Measurements from ENCODE around the gene CHRM4. TPM values are rescaled to one million over a fixed set of nuclear protein-coding genes. Genes with fewer than 3 reads are reported as not detected.

CHRM4 gene
- total RNA-seq, 1 experiment from 2014 or later = 0.31 TPM

DNA sequence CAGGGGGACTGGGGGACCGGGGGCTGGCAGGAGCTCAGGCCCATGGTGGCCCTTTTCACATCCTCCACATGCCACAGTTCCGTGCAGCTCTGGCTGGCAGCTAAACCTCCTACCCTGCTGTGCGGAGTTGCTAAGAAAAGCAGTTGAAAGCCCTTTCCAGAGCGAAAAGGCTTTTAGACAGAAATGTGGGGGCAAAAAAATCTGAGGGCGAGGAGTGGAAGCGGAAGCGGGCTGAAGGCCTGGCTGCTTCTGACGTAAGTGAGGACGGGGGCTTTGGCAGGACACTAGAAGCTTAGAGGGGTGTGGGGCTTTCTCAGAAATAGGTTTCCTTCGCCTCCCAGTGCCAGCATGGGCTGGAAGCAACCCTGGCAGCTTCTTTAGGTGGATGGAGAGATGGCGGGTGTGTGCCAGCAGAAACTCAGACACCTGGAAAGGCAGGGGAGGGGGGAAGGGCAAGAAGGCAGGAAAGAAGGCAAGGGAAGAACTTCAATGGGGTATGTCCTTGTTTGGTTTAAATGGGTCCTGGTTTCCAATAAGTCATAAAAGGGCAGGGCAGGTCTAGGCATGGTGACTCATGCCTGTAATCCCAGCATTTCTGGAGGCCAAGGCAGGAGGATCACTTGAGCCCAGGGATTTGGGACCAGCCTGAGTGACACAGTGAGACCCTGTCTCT is 55.5 kb downstream of the CHRM4 start:
- Histone ChIP-seq H3K27me3 (ENCODE audit: insufficient read depth, low read depth) (no peaks in the 10 kb centered on the region), H3K9me3 (ENCODE audit: insufficient read depth, low read depth) (no peaks in the 10 kb centered on the region), H3F3A (ENCODE audit: insufficient read depth, low read depth) (peaks cover 55% of the 10 kb centered on the region), H3K4me1 (replicated peaks; ENCODE audit: insufficient read depth) (peaks cover 64% of the 10 kb centered on the region), H3K4me2 (peak overlapping the region; percentile 86), H4K20me1 (ENCODE audit: insufficient read depth) (no peaks in the 10 kb centered on the region), H2AFZ (no peak overlapping the region), H3K27ac (peak overlapping the region; percentile 79), H3K4me3 (no peak overlapping the region), H3K9me2 (ENCODE audit: insufficient read depth) (no peaks in the 10 kb centered on the region), H3K79me2 (ENCODE audit: low read depth) (no peaks in the 10 kb centered on the region), H3K36me3 (ENCODE audit: low read depth) (no peaks in the 10 kb centered on the region)
- TF ChIP-seq EZH2 (IDR thresholded peaks at IDR 0.05; ENCODE audit: low read depth) = no peak
- TF ChIP-seq, protein P1, sequence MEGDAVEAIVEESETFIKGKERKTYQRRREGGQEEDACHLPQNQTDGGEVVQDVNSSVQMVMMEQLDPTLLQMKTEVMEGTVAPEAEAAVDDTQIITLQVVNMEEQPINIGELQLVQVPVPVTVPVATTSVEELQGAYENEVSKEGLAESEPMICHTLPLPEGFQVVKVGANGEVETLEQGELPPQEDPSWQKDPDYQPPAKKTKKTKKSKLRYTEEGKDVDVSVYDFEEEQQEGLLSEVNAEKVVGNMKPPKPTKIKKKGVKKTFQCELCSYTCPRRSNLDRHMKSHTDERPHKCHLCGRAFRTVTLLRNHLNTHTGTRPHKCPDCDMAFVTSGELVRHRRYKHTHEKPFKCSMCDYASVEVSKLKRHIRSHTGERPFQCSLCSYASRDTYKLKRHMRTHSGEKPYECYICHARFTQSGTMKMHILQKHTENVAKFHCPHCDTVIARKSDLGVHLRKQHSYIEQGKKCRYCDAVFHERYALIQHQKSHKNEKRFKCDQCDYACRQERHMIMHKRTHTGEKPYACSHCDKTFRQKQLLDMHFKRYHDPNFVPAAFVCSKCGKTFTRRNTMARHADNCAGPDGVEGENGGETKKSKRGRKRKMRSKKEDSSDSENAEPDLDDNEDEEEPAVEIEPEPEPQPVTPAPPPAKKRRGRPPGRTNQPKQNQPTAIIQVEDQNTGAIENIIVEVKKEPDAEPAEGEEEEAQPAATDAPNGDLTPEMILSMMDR (conservative IDR thresholded peaks at IDR 0.05) = no peak
- ChIA-PET POLR2A (ENCODE audit: unreplicated experiment) (interaction anchor here (0.6 kb wide), 1 partner anchor 97 kb away, joined by 3 read pairs; no protein-coding TSS in a partner anchor), CTCF (no interaction called here)
- DNase-seq = peak in 1 of 2 experiments; percentile 55
- intact Hi-C loops (cut with micrococcal nuclease; ENCODE audit: unreplicated experiment) = no loop called here
- BruUV-seq (replicated peaks) = no TSS peak

GRCh38 chr11:46335271-46335670 is 56.3 kb downstream of the CHRM4 start:
- Histone ChIP-seq H3K9me2 (ENCODE audit: insufficient read depth) (no peaks in the 10 kb centered on the region), H4K20me1 (ENCODE audit: insufficient read depth) (no peaks in the 10 kb centered on the region), H3K9me3 (ENCODE audit: insufficient read depth, low read depth) (no peaks in the 10 kb centered on the region), H3K4me3 (no peak overlapping the region), H3F3A (ENCODE audit: insufficient read depth, low read depth) (peaks cover 59% of the 10 kb centered on the region), H3K27ac (no peak overlapping the region), H3K4me1 (replicated peaks; ENCODE audit: insufficient read depth) (peaks cover 59% of the 10 kb centered on the region), H3K36me3 (ENCODE audit: low read depth) (no peaks in the 10 kb centered on the region), H3K27me3 (ENCODE audit: insufficient read depth, low read depth) (no peaks in the 10 kb centered on the region), H3K4me2 (no peak overlapping the region), H2AFZ (no peak overlapping the region), H3K79me2 (ENCODE audit: low read depth) (no peaks in the 10 kb centered on the region)
- ChIA-PET CTCF (no interaction called here), POLR2A (ENCODE audit: unreplicated experiment) (no interaction called here)
- BruUV-seq (replicated peaks) = no TSS peak
- no peak for DNase-seq
- TF ChIP-seq, protein P1 (conservative IDR thresholded peaks at IDR 0.05) = no peak
- TF ChIP-seq EZH2 (IDR thresholded peaks at IDR 0.05; ENCODE audit: low read depth) = no peak
- intact Hi-C loops (cut with micrococcal nuclease; ENCODE audit: unreplicated experiment) = no loop called here

DNA sequence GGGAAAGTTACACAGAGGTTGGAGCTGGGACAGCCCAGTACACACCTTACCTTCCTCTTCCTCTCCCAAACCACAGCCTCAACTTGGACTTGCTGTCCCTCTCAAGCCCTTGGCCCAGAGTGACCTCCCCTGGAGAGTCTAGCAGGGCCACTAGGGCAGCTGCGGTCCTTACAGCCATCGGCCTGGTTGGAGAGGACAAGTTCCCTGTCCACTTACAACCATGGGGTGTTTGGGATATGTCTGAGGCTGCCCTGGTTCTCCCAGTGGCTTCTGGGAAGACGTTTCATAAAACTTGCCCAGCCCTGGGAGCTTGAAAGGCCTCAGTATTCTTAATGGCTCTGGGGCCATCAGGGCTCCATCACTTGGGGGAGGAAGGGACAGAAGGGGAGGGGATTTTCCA is 57.4 kb downstream of the CHRM4 start:
- ChIA-PET CTCF (interaction anchor here (0.7 kb wide), 1 partner anchor 12 kb away, joined by 11 read pairs; no protein-coding TSS in a partner anchor), POLR2A (ENCODE audit: unreplicated experiment) (interaction anchor here (0.6 to 0.7 kb wide), 2 partner anchors 10 kb away, joined by 3 to 29 read pairs; no protein-coding TSS in a partner anchor)
- DNase-seq = no peak
- Histone ChIP-seq H3K4me2 (no peak overlapping the region), H3K79me2 (ENCODE audit: low read depth) (no peaks in the 10 kb centered on the region), H3K9me2 (ENCODE audit: insufficient read depth) (no peaks in the 10 kb centered on the region), H3F3A (ENCODE audit: insufficient read depth, low read depth) (peaks cover 52% of the 10 kb centered on the region), H3K4me1 (replicated peaks; ENCODE audit: insufficient read depth) (peaks cover 48% of the 10 kb centered on the region), H3K36me3 (ENCODE audit: low read depth) (no peaks in the 10 kb centered on the region), H3K4me3 (no peak overlapping the region), H3K27ac (no peak overlapping the region), H3K9me3 (ENCODE audit: insufficient read depth, low read depth) (no peaks in the 10 kb centered on the region), H2AFZ (no peak overlapping the region), H3K27me3 (ENCODE audit: insufficient read depth, low read depth) (no peaks in the 10 kb centered on the region), H4K20me1 (ENCODE audit: insufficient read depth) (no peaks in the 10 kb centered on the region)
- intact Hi-C loops (cut with micrococcal nuclease; ENCODE audit: unreplicated experiment) = no loop called here
- TF ChIP-seq, protein P1 (conservative IDR thresholded peaks at IDR 0.05) = no peak
- no peak for TF ChIP-seq EZH2 (IDR thresholded peaks at IDR 0.05; ENCODE audit: low read depth)
- no TSS peak for BruUV-seq (replicated peaks)

Small RNA genes within 50 kb of the gene (microRNA-seq; reads per million reads assigned to microRNA genes)
- not detected for gene MIR4688 (ENCODE audit: borderline number of aligned reads, borderline replicate concordance)

Other genes starting within 250 kb of the CHRM4 start
- 1.3 and 3.1 TPM in 2 replicates for gene CREB3L1, start 114.1 kb downstream of the CHRM4 start, total RNA-seq (2021)
- gene DGKZ, start 44.3 kb downstream of the CHRM4 start, total RNA-seq (2021) = 49.3 and 67.5 TPM in 2 replicates
- 399 and 464 TPM in 2 replicates for gene MDK, start 10.1 kb downstream of the CHRM4 start, total RNA-seq (2021)
- 41.4 and 41.9 TPM in 2 replicates for gene AMBRA1, start 202.2 kb upstream of the CHRM4 start, total RNA-seq (2021)
- 6.6 and 8.0 TPM in 2 replicates for gene HARBI1, start 225.5 kb upstream of the CHRM4 start, total RNA-seq (2021)
- gene ATG13, start 225.8 kb upstream of the CHRM4 start, total RNA-seq (2021) = 109 TPM in 2 replicates

Data from PC-9 (cell line).